T-cell (primary cell): Measurements from ENCODE around the gene RAX. TPM values are rescaled to one million over a fixed set of nuclear protein-coding genes. Genes with fewer than 3 reads are reported as not detected.

ENCODE experiments used
- ATAC-seq, 4 experiments: fragments of 200-7000 bp in 3 of 4; fragments of 150-1000 bp in 1 of 4; cut with Tn5 transposase; replicated peaks in 1 of 4; 1 replicate in 3 of 4; 2 replicates in 1 of 4; pipeline ENCODE4 v1.10.0; 2021; ENCODE audit warnings: moderate library complexity in 3 of 4, mild to moderate bottlenecking in 2 of 4, moderate number of reproducible peaks in 1 of 4
- CTCF ChIA-PET, 2 donors: fragments of 300-600 bp; sonication (Branson Sonifier 250); formaldehyde crosslinking; loops; one replicate each; lab custom pipeline; 2022; ENCODE audit warnings: antibody characterized with exemption in 2 of 2; lab: Charles Lee
- POLR2A ChIA-PET, 2 donors: fragments of 300-600 bp; sonication (Branson Sonifier 250); formaldehyde crosslinking; loops; one replicate each; lab custom pipeline; 2022; ENCODE audit warnings: antibody characterized with exemption in 2 of 2; lab: Charles Lee
- DNase-seq, 35 experiments: peaks; one replicate each; pipeline versions ENCODE4 v3.0.0 to v3.0.0-alpha.2; 2013 to 2023
- H3K27ac ChIP-seq: one replicate; pipeline ENCODE4 v1.5.1; 2013; ENCODE audit warnings: low read length
- H3K27me3 ChIP-seq, 2 experiments: replicated peaks in 1 of 2; 1 replicate in 1 of 2; 2 replicates in 1 of 2; pipeline versions ENCODE4 v1.6.1 to v1.7.0; 2013; ENCODE audit warnings: low read length in 1 of 2, mixed read lengths in 1 of 2; ENCODE audit not compliant: control insufficient read depth in 2 of 2, insufficient read depth in 2 of 2; ENCODE audit errors: extremely low read depth in 1 of 2
- H3K36me3 ChIP-seq, 2 donors: 1 replicate in 1 of 2; 2 replicates in 1 of 2; pipeline versions ENCODE4 v1.6.1 to v1.7.0; 2013; ENCODE audit warnings: low read length in 1 of 2; ENCODE audit not compliant: control insufficient read depth in 2 of 2, insufficient read depth in 1 of 2; ENCODE audit errors: extremely low read depth in 1 of 2
- H3K4me1 ChIP-seq, 2 experiments: 1 replicate in 1 of 2; 2 replicates in 1 of 2; pipeline versions ENCODE4 v1.6.1 to v1.7.0; 2013; ENCODE audit warnings: low read length in 2 of 2, mixed read lengths in 1 of 2; ENCODE audit not compliant: insufficient read depth in 2 of 2, control insufficient read depth in 1 of 2; ENCODE audit errors: extremely low read depth in 1 of 2
- H3K4me3 ChIP-seq, 2 donors: 1 replicate in 1 of 2; 2 replicates in 1 of 2; pipeline versions ENCODE4 v1.5.1 to v1.7.0; 2013; ENCODE audit warnings: mild to moderate bottlenecking in 2 of 2, low read length in 1 of 2, moderate library complexity in 1 of 2; ENCODE audit not compliant: control insufficient read depth in 1 of 2; ENCODE audit errors: extremely low read depth in 1 of 2
- H3K9me3 ChIP-seq: 2 replicates; pipeline ENCODE4 v1.7.0; 2013
- H3K27ac Mint-ChIP-seq, 2 donors: one replicate each; pipeline ENCODE4 v1.8.0; 2020 to 2021; ENCODE audit warnings: mild to moderate bottlenecking in 2 of 2, mixed read lengths in 2 of 2
- H3K27me3 Mint-ChIP-seq, 2 donors: one replicate each; pipeline ENCODE4 v1.8.0; 2021 to 2022; ENCODE audit warnings: mixed read lengths in 2 of 2
- H3K36me3 Mint-ChIP-seq: one replicate; pipeline ENCODE4 v1.8.0; 2021; ENCODE audit warnings: mixed read lengths
- H3K4me1 Mint-ChIP-seq, 3 donors: one replicate each; pipeline ENCODE4 v1.8.0; 2020 to 2022; ENCODE audit warnings: mixed read lengths in 3 of 3, mild to moderate bottlenecking in 1 of 3
- H3K4me3 Mint-ChIP-seq, 3 donors: one replicate each; pipeline ENCODE4 v1.8.0; 2020 to 2022; ENCODE audit warnings: mild to moderate bottlenecking in 3 of 3, mixed read lengths in 3 of 3, moderate library complexity in 3 of 3
- H3K9me3 Mint-ChIP-seq, 3 donors: one replicate each; pipeline ENCODE4 v1.8.0; 2020 to 2022; ENCODE audit warnings: mixed read lengths in 3 of 3
- WGBS: methylation state at CpG from one replicate; pipeline ENCODE4 v1.1.5; 2013; ENCODE audit warnings: missing lambda C conversion rate; ENCODE audit not compliant: insufficient coverage; 5-methylcytosine and 5-hydroxymethylcytosine counted together
- total RNA-seq, 35 experiments: library from RNA in 6 of 35; stranded (reverse) in 6 of 35; fragments of 120-200 nt in 1 of 35; gene quantifications; one replicate each; pipeline versions ENCODE4 v1.2.1 to v1.2.4 and lab custom pipeline; 2013 to 2026

Gene RAX
- total RNA-seq, 5 donors from 2014 or later (not counting 1 experiment from before 2014, with no cell fraction given) = not detected

DNA sequence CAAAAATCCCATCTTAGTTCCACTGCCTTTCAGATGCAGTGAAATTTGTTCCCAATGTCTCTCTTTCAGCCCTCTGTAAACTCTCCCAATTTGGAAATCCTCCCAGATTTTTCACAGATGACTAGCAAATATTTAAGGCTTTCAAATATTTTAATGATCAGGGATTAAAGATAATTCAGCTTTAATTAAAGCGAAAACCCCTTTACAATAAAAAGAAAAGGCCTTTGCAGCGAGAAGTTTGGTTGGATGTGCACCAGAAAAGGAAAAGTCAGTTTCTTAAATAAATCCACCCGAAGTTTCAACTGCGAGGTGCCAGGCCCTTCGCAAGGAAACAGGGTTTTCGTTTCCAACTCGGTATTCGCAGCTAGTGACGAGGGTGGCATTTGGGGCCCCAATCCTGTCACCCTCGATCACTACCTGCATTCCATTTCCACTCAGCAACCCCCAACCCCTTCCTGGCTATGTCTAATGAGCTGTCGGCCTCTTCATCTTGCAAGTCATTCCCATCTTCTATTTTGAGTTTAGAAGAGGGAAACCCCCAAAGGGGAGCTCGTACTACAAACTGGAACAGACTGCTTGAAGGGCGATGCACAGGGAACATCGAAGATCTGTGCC is 1.5 kb downstream of the RAX start:
- CTCF ChIA-PET = no interaction called here

GRCh38 chr18:59270689-59271257 is 2.5 kb downstream of the RAX start:
- Mint-ChIP-seq H3K9me3 (no peaks in the 10 kb centered on the region), H3K27me3 (peaks cover 71 to 82% of the 10 kb centered on the region in 2 donors), H3K4me1 (peaks cover 28 to 45% (median 35%) of the 10 kb centered on the region in 3 donors), H3K36me3 (no peaks in the 10 kb centered on the region), H3K4me3 (no peak overlapping the region), H3K27ac (no peak overlapping the region)
- Histone ChIP-seq H3K27me3 (peaks cover 39 to 79% of the 10 kb centered on the region in 2 experiments), H3K36me3 (no peaks in the 10 kb centered on the region), H3K27ac (no peak overlapping the region), H3K4me3 (no peak overlapping the region), H3K9me3 (no peaks in the 10 kb centered on the region), H3K4me1 (peaks cover 0 to 31% of the 10 kb centered on the region in 2 experiments)
- ATAC-seq (no peak), DNase-seq (no peak)
- POLR2A ChIA-PET = no interaction called here
- CTCF ChIA-PET = no interaction called here
- no CpG with 5 or more reads among the region's 4 CpGs for WGBS

More for the DNA sequence above, 1.5 kb downstream of the RAX start:
- no peak overlapping the region for H3K27ac ChIP-seq
- WGBS = 18% methylated on average over 8 of the region's 14 CpGs
- peaks cover 0 to 30% of the 10 kb centered on the region in 2 experiments for H3K4me1 ChIP-seq
- Mint-ChIP-seq H3K4me3 (peak overlapping the region; percentile 6 to 30 (median 21)), H3K4me1 (peaks cover 21 to 38% (median 28%) of the 10 kb centered on the region in 3 donors), H3K27me3 (peaks cover 69 to 81% of the 10 kb centered on the region in 2 donors), H3K27ac (peak overlapping the region in 1 of 2 donors; percentile 11), H3K9me3 (no peaks in the 10 kb centered on the region), H3K36me3 (no peaks in the 10 kb centered on the region)
- ATAC-seq (no peak), DNase-seq (no peak)
- H3K27me3 ChIP-seq = peaks cover 44 to 79% of the 10 kb centered on the region in 2 experiments
- H3K9me3 ChIP-seq = no peaks in the 10 kb centered on the region
- POLR2A ChIA-PET = no interaction called here
- no peaks in the 10 kb centered on the region for H3K36me3 ChIP-seq
- H3K4me3 ChIP-seq = peak overlapping the region in 1 of 2 donors; percentile 15

- peaks cover 28 to 46% (median 39%) of the 10 kb centered on the region in 3 donors for H3K4me1 Mint-ChIP-seq
- no peak for ATAC-seq
- peak overlapping the region; percentile 22 to 65 (median 34) for H3K4me3 Mint-ChIP-seq
- H3K9me3 ChIP-seq = no peaks in the 10 kb centered on the region
- H3K36me3 ChIP-seq = no peaks in the 10 kb centered on the region
- H3K27ac ChIP-seq = no peak overlapping the region
- peaks cover 0 to 41% of the 10 kb centered on the region in 2 experiments for H3K4me1 ChIP-seq
- WGBS = 4% methylated on average over 9 of the region's 17 CpGs
- H3K36me3 Mint-ChIP-seq = no peaks in the 10 kb centered on the region
- POLR2A ChIA-PET = interaction anchor here in 1 of 2 donors (0.7 kb wide), 1 partner anchor 33 kb away, joined by 10 read pairs; no protein-coding TSS in a partner anchor
- peak overlapping the region in 1 of 2 donors; percentile 38 for H3K4me3 ChIP-seq
- peaks cover 36 to 81% of the 10 kb centered on the region in 2 experiments for H3K27me3 ChIP-seq
- H3K9me3 Mint-ChIP-seq = no peaks in the 10 kb centered on the region
- DNase-seq = no peak
- peaks cover 63 to 82% of the 10 kb centered on the region in 2 donors for H3K27me3 Mint-ChIP-seq
- peak overlapping the region in 1 of 2 donors; percentile 2 for H3K27ac Mint-ChIP-seq
- CTCF ChIA-PET = interaction anchor here (0.7 kb wide), 3 partner anchors 10 to 114 kb away, joined by 3 to 5 read pairs (median 4); no protein-coding TSS in a partner anchor
These were observed 3.6 kb downstream of the RAX start for GRCh38 chr18:59269563-59270119.

DNA sequence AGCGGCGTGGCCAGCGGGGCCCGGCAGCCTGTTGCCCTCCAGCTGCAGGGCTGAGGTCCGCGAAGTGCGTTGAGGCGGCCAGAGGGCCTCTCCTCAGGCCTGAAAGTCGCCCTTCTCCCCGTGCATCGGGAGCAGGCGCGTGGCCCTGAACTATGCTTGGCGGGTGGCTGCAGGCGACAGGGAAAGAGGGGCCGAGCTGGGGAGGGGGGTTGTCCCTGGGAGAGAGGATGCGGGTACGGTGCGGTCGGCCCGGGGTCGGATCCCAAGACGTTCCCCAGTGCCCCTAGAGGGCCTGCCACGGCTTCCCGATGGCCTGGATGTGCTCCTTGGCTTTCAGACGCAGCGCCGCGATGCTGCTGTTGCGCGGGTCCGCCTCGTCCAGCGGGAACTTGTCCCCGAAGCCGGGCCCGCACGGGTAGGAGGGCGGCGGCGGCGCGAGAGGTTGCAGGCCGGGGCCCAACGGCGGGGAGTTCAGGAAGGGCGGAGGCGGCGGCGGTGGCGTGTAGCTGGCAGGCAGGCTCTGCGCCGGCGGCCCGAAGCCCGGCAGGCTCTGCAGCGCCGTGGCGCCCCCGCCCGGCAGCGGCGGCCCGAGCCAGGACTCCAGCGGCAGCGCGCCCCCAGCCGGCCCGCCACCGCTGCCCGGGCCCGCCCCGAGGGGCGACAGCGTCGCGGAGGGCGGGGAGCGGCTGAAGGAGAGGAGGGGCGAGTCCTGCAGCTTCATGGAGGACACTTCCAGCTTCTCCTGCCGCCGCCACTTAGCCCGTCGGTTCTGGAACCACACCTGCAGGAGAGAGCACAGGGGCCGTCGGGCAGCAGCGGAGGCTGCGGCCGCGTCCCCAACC is 4.3 kb downstream of the RAX start:
- ATAC-seq (peak; percentile 41 to 60 (median 49)), DNase-seq (peak in 1 of 35 experiments; percentile 18)
- WGBS = 4% methylated on average over 87 of the region's 90 CpGs
- peak overlapping the region in 1 of 2 donors; percentile 38 for H3K4me3 ChIP-seq
- Mint-ChIP-seq H3K4me1 (peaks cover 26 to 44% (median 39%) of the 10 kb centered on the region in 3 donors), H3K27ac (no peak overlapping the region), H3K36me3 (no peaks in the 10 kb centered on the region), H3K27me3 (peaks cover 59 to 82% of the 10 kb centered on the region in 2 donors), H3K9me3 (no peaks in the 10 kb centered on the region), H3K4me3 (peak overlapping the region in 2 of 3 donors; percentile 22 to 65)
- ChIA-PET POLR2A (no interaction called here), CTCF (no interaction called here)
- no peaks in the 10 kb centered on the region for H3K36me3 ChIP-seq
- H3K9me3 ChIP-seq = no peaks in the 10 kb centered on the region
- peaks cover 0 to 39% of the 10 kb centered on the region in 2 experiments for H3K4me1 ChIP-seq
- peaks cover 33 to 81% of the 10 kb centered on the region in 2 experiments for H3K27me3 ChIP-seq
- H3K27ac ChIP-seq = no peak overlapping the region

GRCh38 chr18:59268127-59268720 is 5.0 kb downstream of the RAX start:
- ChIA-PET CTCF (no interaction called here), POLR2A (no interaction called here)
- no peak for ATAC-seq
- H3K36me3 Mint-ChIP-seq = no peaks in the 10 kb centered on the region
- peaks cover 0 to 35% of the 10 kb centered on the region in 2 experiments for H3K4me1 ChIP-seq
- H3K36me3 ChIP-seq = no peaks in the 10 kb centered on the region
- no peak overlapping the region for H3K4me3 ChIP-seq
- no peak overlapping the region for H3K27ac Mint-ChIP-seq
- H3K9me3 Mint-ChIP-seq = no peaks in the 10 kb centered on the region
- DNase-seq = no peak
- H3K4me1 Mint-ChIP-seq = peaks cover 26 to 41% (median 37%) of the 10 kb centered on the region in 3 donors
- H3K27me3 ChIP-seq = peaks cover 39 to 80% of the 10 kb centered on the region in 2 experiments
- 17% methylated on average over 24 of the region's 28 CpGs for WGBS
- peaks cover 60 to 82% of the 10 kb centered on the region in 2 donors for H3K27me3 Mint-ChIP-seq
- no peaks in the 10 kb centered on the region for H3K9me3 ChIP-seq
- H3K4me3 Mint-ChIP-seq = peak overlapping the region in 1 of 3 donors; percentile 56
- H3K27ac ChIP-seq = no peak overlapping the region
